ENCODE data around the gene ACBD4.
A peak's percentile ranks its signal among the peaks of the same experiment; 100 is the strongest.

DNA sequence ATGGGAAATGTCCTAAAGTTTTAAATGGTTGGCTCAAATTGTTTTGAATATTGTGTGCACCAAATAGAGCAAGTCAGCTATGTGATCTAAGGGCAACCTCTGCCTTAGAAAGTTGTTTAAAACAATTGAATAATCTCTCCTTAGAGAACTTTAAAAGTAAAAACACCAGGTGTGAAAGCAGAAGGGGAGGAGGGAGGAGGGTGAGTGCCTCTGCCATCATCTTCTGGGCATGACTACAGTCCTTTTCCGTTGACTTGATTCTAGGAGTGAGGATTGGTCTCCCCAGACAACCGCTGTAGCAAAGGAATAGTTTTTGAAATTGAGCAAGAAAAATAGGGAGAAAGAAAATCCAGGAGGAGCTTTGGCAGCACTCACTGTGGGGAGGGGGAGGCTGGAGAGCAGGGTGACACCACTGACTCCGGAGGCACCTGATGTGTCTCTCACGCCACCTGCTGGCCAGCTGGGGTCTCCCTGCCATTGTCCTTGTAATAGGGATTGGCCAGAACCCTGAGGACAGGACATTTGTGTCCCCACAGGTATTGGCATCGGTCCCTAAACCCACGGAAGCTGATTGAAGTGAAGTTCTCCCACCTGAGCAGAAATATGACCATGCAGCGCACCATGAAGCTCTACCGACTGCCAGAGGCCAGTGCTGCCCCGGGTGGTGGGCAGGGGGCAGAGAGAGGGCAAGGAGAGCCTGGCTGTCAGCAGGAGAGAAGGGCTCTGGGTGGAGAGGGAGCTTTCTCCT lies 36.4 kb upstream of the ACBD4 start:
- TF ChIP-seq MAX (IDR thresholded peaks at IDR 0.05; ENCODE audit: insufficient read depth, insufficient read length) (no peak), EZH2 (IDR thresholded peaks at IDR 0.05; ENCODE audit: borderline replicate concordance, low read depth, low read length, severe bottlenecking) (no peak), CTCF (IDR thresholded peaks at IDR 0.05; ENCODE audit: extremely low read depth in 1 of 2, insufficient read depth in 1 of 2, low read depth in 1 of 2, low read length in 2 of 2) (peak; percentile 84 to 91)
